ENCODE measurements around the gene TRIM40.
A peak's percentile ranks its signal among the peaks of the same experiment; 100 is the strongest.
"Not testable (repeated sequence)": the region's sequence is repeated elsewhere in the genome, so short reads cannot be mapped to it uniquely, and the experiment has no call there.

TRIM40 gene

GRCh38 chr6:30118691-30119090 lies 17.2 kb upstream of the TRIM40 start:
- H3K36me3 ChIP-seq (ENCODE audit: insufficient read depth, low read length); H3K9me3 ChIP-seq (ENCODE audit: insufficient read depth, low read depth, low read length); H3K9ac ChIP-seq (ENCODE audit: low read depth, low read length); H3K27ac ChIP-seq (ENCODE audit: low read depth, low read length); H3K4me3 ChIP-seq (ENCODE audit: low read length); H3K4me1 ChIP-seq (ENCODE audit: insufficient read depth, low read length): not testable (repeated sequence)
- 98% methylated on average over 3 of the region's 5 CpGs for WGBS
- peaks cover 12% of the 10 kb centered on the region for H3K27me3 ChIP-seq (ENCODE audit: insufficient read depth, low read length)

GRCh38 chr6:30121446-30122366 lies 14.2 kb upstream of the TRIM40 start:
- H3K4me3 ChIP-seq (ENCODE audit: low read length), result no peak overlapping the region
- no peak overlapping the region for H3K27ac ChIP-seq (ENCODE audit: low read depth, low read length)
- 90% methylated on average over 9 of the region's 10 CpGs for WGBS
- H3K36me3 ChIP-seq (ENCODE audit: insufficient read depth, low read length), result no peaks in the 10 kb centered on the region
- no peaks in the 10 kb centered on the region for H3K4me1 ChIP-seq (ENCODE audit: insufficient read depth, low read length)
- peaks cover 26% of the 10 kb centered on the region for H3K27me3 ChIP-seq (ENCODE audit: insufficient read depth, low read length)
- H3K9me3 ChIP-seq (ENCODE audit: insufficient read depth, low read depth, low read length), result no peaks in the 10 kb centered on the region
- no peak overlapping the region for H3K9ac ChIP-seq (ENCODE audit: low read depth, low read length)

GRCh38 chr6:30122515-30122914 lies 13.4 kb upstream of the TRIM40 start:
- 73% methylated on average over 2 of the region's 2 CpGs for WGBS
- Histone ChIP-seq H3K4me3 (ENCODE audit: low read length) (no peak overlapping the region), H3K27ac (ENCODE audit: low read depth, low read length) (no peak overlapping the region), H3K36me3 (ENCODE audit: insufficient read depth, low read length) (no peaks in the 10 kb centered on the region), H3K9ac (ENCODE audit: low read depth, low read length) (no peak overlapping the region), H3K27me3 (ENCODE audit: insufficient read depth, low read length) (peaks cover 34% of the 10 kb centered on the region), H3K9me3 (ENCODE audit: insufficient read depth, low read depth, low read length) (no peaks in the 10 kb centered on the region), H3K4me1 (ENCODE audit: insufficient read depth, low read length) (no peaks in the 10 kb centered on the region)

- Histone ChIP-seq H3K9me3 (ENCODE audit: insufficient read depth, low read depth, low read length) (no peaks in the 10 kb centered on the region), H3K4me1 (ENCODE audit: insufficient read depth, low read length) (no peaks in the 10 kb centered on the region), H3K4me3 (ENCODE audit: low read length) (peak overlapping the region; percentile 48), H3K27ac (ENCODE audit: low read depth, low read length) (no peak overlapping the region), H3K36me3 (ENCODE audit: insufficient read depth, low read length) (no peaks in the 10 kb centered on the region), H3K27me3 (ENCODE audit: insufficient read depth, low read length) (peaks cover 83% of the 10 kb centered on the region), H3K9ac (ENCODE audit: low read depth, low read length) (no peak overlapping the region)
- WGBS, result 2% methylated on average over 50 of the region's 50 CpGs
These were observed 8.5 kb upstream of the TRIM40 start for GRCh38 chr6:30127238-30128093.

GRCh38 chr6:30129265-30130178 lies 6.4 kb upstream of the TRIM40 start:
- no peak overlapping the region for H3K27ac ChIP-seq (ENCODE audit: low read depth, low read length)
- no peak overlapping the region for H3K9ac ChIP-seq (ENCODE audit: low read depth, low read length)
- WGBS, result 86% methylated on average over 9 of the region's 10 CpGs
- no peaks in the 10 kb centered on the region for H3K4me1 ChIP-seq (ENCODE audit: insufficient read depth, low read length)
- no peaks in the 10 kb centered on the region for H3K36me3 ChIP-seq (ENCODE audit: insufficient read depth, low read length)
- no peaks in the 10 kb centered on the region for H3K9me3 ChIP-seq (ENCODE audit: insufficient read depth, low read depth, low read length)
- H3K27me3 ChIP-seq (ENCODE audit: insufficient read depth, low read length), result peaks cover 83% of the 10 kb centered on the region
- H3K4me3 ChIP-seq (ENCODE audit: low read length), result no peak overlapping the region

GRCh38 chr6:30130179-30130679 lies 5.7 kb upstream of the TRIM40 start:
- Histone ChIP-seq H3K4me3 (ENCODE audit: low read length) (no peak overlapping the region), H3K27me3 (ENCODE audit: insufficient read depth, low read length) (peaks cover 76% of the 10 kb centered on the region), H3K9ac (ENCODE audit: low read depth, low read length) (no peak overlapping the region)

GRCh38 chr6:30130887-30131862 lies 4.8 kb upstream of the TRIM40 start:
- no peaks in the 10 kb centered on the region for H3K9me3 ChIP-seq (ENCODE audit: insufficient read depth, low read depth, low read length)
- no peak overlapping the region for H3K4me3 ChIP-seq (ENCODE audit: low read length)
- H3K36me3 ChIP-seq (ENCODE audit: insufficient read depth, low read length), result no peaks in the 10 kb centered on the region
- H3K4me1 ChIP-seq (ENCODE audit: insufficient read depth, low read length), result no peaks in the 10 kb centered on the region
- no peak overlapping the region for H3K9ac ChIP-seq (ENCODE audit: low read depth, low read length)
- WGBS, result 42% methylated on average over 16 of the region's 16 CpGs
- peaks cover 70% of the 10 kb centered on the region for H3K27me3 ChIP-seq (ENCODE audit: insufficient read depth, low read length)
- no peak overlapping the region for H3K27ac ChIP-seq (ENCODE audit: low read depth, low read length)

More at GRCh38 chr6:30130179-30130679, 5.7 kb upstream of the TRIM40 start:
- no peaks in the 10 kb centered on the region for H3K4me1 ChIP-seq (ENCODE audit: insufficient read depth, low read length)
- 85% methylated on average over 4 of the region's 4 CpGs for WGBS
- H3K36me3 ChIP-seq (ENCODE audit: insufficient read depth, low read length), result no peaks in the 10 kb centered on the region
- no peaks in the 10 kb centered on the region for H3K9me3 ChIP-seq (ENCODE audit: insufficient read depth, low read depth, low read length)
- no peak overlapping the region for H3K27ac ChIP-seq (ENCODE audit: low read depth, low read length)

- Histone ChIP-seq H3K4me1 (ENCODE audit: insufficient read depth, low read length) (no peaks in the 10 kb centered on the region), H3K36me3 (ENCODE audit: insufficient read depth, low read length) (no peaks in the 10 kb centered on the region), H3K9me3 (ENCODE audit: insufficient read depth, low read depth, low read length) (no peaks in the 10 kb centered on the region), H3K27ac (ENCODE audit: low read depth, low read length) (no peak overlapping the region), H3K4me3 (ENCODE audit: low read length) (no peak overlapping the region), H3K27me3 (ENCODE audit: insufficient read depth, low read length) (peaks cover 64% of the 10 kb centered on the region), H3K9ac (ENCODE audit: low read depth, low read length) (no peak overlapping the region)
- 96% methylated on average over 2 of the region's 2 CpGs for WGBS
These were observed 3.9 kb upstream of the TRIM40 start for GRCh38 chr6:30131947-30132497.

- Histone ChIP-seq H3K27me3 (ENCODE audit: insufficient read depth, low read length) (peaks cover 43% of the 10 kb centered on the region), H3K4me3 (ENCODE audit: low read length) (no peak overlapping the region), H3K27ac (ENCODE audit: low read depth, low read length) (no peak overlapping the region)
These were observed 793 bp upstream of the TRIM40 start for GRCh38 chr6:30135147-30135546.

More at GRCh38 chr6:30135147-30135546, 793 bp upstream of the TRIM40 start:
- WGBS, result no CpG with 5 or more reads among the region's 2 CpGs
- no peaks in the 10 kb centered on the region for H3K9me3 ChIP-seq (ENCODE audit: insufficient read depth, low read depth, low read length)
- H3K36me3 ChIP-seq (ENCODE audit: insufficient read depth, low read length), result no peaks in the 10 kb centered on the region
- H3K9ac ChIP-seq (ENCODE audit: low read depth, low read length), result no peak overlapping the region
- no peaks in the 10 kb centered on the region for H3K4me1 ChIP-seq (ENCODE audit: insufficient read depth, low read length)

Measured in HUES64 (cell line).